ENCODE results near the gene CASP7.

DNA sequence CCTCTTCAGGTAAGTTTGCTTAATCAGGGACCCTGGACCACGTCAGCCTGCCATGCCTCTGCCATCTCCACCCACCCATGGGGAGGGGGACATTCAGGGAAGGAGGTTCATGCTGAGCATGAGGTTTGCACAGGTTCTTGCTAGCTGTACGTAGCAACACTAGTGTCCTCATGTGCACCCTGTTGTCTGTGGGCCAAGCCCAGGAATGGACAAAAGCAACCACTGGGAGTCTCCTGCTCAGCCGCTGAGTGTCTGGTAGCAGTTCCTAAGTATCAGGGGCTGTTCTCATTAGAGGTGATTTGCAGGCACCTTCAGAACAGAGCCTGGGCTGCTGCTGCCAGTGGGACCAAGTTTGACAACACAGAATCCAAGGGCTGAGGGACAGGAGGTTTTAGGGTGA lies 17.9 kb downstream of the CASP7 start:
- TF ChIP-seq, protein P1, sequence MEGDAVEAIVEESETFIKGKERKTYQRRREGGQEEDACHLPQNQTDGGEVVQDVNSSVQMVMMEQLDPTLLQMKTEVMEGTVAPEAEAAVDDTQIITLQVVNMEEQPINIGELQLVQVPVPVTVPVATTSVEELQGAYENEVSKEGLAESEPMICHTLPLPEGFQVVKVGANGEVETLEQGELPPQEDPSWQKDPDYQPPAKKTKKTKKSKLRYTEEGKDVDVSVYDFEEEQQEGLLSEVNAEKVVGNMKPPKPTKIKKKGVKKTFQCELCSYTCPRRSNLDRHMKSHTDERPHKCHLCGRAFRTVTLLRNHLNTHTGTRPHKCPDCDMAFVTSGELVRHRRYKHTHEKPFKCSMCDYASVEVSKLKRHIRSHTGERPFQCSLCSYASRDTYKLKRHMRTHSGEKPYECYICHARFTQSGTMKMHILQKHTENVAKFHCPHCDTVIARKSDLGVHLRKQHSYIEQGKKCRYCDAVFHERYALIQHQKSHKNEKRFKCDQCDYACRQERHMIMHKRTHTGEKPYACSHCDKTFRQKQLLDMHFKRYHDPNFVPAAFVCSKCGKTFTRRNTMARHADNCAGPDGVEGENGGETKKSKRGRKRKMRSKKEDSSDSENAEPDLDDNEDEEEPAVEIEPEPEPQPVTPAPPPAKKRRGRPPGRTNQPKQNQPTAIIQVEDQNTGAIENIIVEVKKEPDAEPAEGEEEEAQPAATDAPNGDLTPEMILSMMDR (IDR thresholded peaks at IDR 0.05), result no peak
- TF ChIP-seq EZH2 (IDR thresholded peaks at IDR 0.05; ENCODE audit: borderline replicate concordance, insufficient read depth, low read depth, low read length, poor library complexity, severe bottlenecking), result no peak

Data from B cell (primary cell).